Renal cortical epithelial cell (primary cell): ENCODE measurements around the gene ASTE1. TPM values are rescaled to one million over a fixed set of nuclear protein-coding genes. Genes with fewer than 3 reads are reported as not detected.

Experiments
- total RNA-seq: library from RNA; depleted of rRNA; stranded (reverse); fragments of >200 nt; gene quantifications from 2 replicates; pipeline ENCODE4 v1.2.3, GENCODE V29; 2014

The ASTE1 gene
- total RNA-seq, 1 donor from 2014 or later: 8.7 TPM

Other genes with a start within 250 kb of the ASTE1 start
- 348 and 364 TPM in 2 replicates for gene ATP2C1, start 132.7 kb downstream of the ASTE1 start, total RNA-seq
- 14.4 and 28.6 TPM in 2 replicates for gene NEK11, start 52 bp upstream of the ASTE1 start, total RNA-seq